GM12865 (cell line): ENCODE measurements around the gene PLEKHA1.

Experiments
- DNase-seq: peaks from one replicate; pipeline ENCODE4 v3.0.0; 2010; ENCODE audit warnings: low read depth
- H3K4me3 ChIP-seq: 2 replicates; pipeline ENCODE4 v1.5.1; 2011; ENCODE audit warnings: mild to moderate bottlenecking, low read depth, low read length, control low read depth
- TF ChIP-seq, protein P1 (sequence below): IDR thresholded peaks from 2 replicates; pipeline ENCODE4 v1.5.1; 2011; ENCODE audit warnings: low read length, control low read depth, low read depth, inconsistent platforms; ENCODE audit not compliant: insufficient read depth; ENCODE audit errors: missing control alignments

The PLEKHA1 gene

GRCh38 chr10:122347170-122347841 is 27.2 kb upstream of the PLEKHA1 start:
- no peak overlapping the region for H3K4me3 ChIP-seq
- TF ChIP-seq, protein P1, sequence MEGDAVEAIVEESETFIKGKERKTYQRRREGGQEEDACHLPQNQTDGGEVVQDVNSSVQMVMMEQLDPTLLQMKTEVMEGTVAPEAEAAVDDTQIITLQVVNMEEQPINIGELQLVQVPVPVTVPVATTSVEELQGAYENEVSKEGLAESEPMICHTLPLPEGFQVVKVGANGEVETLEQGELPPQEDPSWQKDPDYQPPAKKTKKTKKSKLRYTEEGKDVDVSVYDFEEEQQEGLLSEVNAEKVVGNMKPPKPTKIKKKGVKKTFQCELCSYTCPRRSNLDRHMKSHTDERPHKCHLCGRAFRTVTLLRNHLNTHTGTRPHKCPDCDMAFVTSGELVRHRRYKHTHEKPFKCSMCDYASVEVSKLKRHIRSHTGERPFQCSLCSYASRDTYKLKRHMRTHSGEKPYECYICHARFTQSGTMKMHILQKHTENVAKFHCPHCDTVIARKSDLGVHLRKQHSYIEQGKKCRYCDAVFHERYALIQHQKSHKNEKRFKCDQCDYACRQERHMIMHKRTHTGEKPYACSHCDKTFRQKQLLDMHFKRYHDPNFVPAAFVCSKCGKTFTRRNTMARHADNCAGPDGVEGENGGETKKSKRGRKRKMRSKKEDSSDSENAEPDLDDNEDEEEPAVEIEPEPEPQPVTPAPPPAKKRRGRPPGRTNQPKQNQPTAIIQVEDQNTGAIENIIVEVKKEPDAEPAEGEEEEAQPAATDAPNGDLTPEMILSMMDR: no peak
- DNase-seq: no peak

DNA sequence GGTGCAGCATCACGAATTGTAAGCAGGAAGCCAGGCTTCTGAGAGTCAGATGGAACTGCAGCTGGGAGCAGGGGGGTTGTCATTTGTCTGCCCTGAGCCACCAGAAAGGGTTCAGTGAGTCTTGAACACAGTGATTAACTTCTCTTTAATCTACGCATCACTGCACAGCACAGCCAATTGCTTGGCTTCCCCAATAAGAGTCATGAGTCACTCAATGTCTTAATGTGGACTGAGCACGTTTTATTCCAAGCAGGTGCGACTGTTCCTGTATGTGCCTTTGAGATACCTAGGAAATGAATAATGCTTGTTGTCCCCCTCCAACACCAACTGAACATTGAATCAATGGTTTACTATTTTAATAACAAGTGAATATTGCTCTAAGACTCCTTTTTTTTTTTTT is 26.0 kb upstream of the PLEKHA1 start:
- TF ChIP-seq, protein P1: no peak
- no peak overlapping the region for H3K4me3 ChIP-seq
- DNase-seq: peak; percentile 7

DNA sequence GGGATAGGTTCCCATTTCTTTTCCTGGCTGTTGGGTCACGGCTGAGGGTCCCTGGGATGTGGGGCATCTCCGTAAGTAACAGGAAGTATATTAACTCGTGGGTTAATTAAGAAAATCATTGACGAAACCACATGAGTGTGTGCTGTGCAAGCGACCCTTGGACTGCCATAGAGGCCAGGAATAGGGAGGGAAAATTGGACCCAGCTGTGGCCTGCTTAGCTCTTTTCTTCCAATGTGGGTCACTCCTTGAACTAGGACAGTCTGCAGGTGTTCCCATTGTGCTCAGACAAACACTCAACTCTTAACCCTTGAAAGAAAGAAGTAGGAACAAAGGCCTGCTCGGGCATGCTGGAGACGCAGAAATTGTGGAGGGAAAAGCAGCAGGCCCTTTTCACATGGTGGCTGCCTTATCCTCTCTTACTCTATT is 25.6 kb upstream of the PLEKHA1 start:
- no peak for DNase-seq
- TF ChIP-seq, protein P1: no peak
- no peak overlapping the region for H3K4me3 ChIP-seq

GRCh38 chr10:122349758-122350369 is 24.6 kb upstream of the PLEKHA1 start:
- DNase-seq: no peak
- TF ChIP-seq, protein P1: no peak
- H3K4me3 ChIP-seq: no peak overlapping the region

DNA sequence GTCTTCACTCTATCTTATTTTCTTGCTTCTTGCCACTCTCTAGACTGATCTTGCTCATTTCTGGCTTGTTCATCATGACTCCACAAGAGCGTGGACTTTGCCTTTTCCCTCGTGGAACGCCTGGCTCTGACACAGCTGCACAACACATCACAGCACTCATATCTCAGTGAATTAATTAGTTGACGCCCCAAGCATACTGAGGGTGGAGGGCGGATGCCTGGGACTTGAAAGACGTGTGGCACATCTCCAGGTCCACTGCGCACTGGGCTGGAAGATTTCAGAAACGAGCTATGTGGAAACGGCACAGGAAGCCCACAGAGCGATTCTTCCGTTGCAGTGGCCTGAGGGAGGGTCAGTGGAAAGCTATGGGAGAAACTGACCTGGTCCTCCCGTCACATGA is 23.6 kb upstream of the PLEKHA1 start:
- H3K4me3 ChIP-seq: no peak overlapping the region
- DNase-seq: no peak
- TF ChIP-seq, protein P1: no peak

GRCh38 chr10:122352817-122353525 is 21.5 kb upstream of the PLEKHA1 start:
- DNase-seq: no peak
- H3K4me3 ChIP-seq: no peak overlapping the region
- TF ChIP-seq, protein P1: no peak
